Cardiac fibroblast (primary cell): ENCODE results near the gene BRMS1L.
A peak's percentile ranks its signal among the peaks of the same experiment; 100 is the strongest.

ENCODE experiments used
- DNase-seq, 2 donors: peaks; one replicate each; pipeline versions ENCODE4 v3.0.0 to v3.0.0-alpha.2; 2010; ENCODE audit warnings: low read depth in 2 of 2
- H3K4me3 ChIP-seq, 2 donors: replicated peaks in 1 of 2; 1 replicate in 1 of 2; 2 replicates in 1 of 2; pipeline ENCODE4 v1.5.1; 2011; ENCODE audit warnings: low read depth in 2 of 2, low read length in 2 of 2, mild to moderate bottlenecking in 2 of 2, moderate library complexity in 1 of 2
- TF ChIP-seq, protein P1 (sequence below): IDR thresholded peaks from one replicate; pipeline ENCODE4 v1.5.1; 2011; ENCODE audit warnings: low read depth, mild to moderate bottlenecking, low read length, inconsistent platforms

Gene BRMS1L

GRCh38 chr14:35797796-35798195, 28.3 kb upstream of the BRMS1L start:
- no peak for DNase-seq

GRCh38 chr14:35806006-35806907, 19.9 kb upstream of the BRMS1L start:
- H3K4me3 ChIP-seq, result no peak overlapping the region
- TF ChIP-seq, protein P1, sequence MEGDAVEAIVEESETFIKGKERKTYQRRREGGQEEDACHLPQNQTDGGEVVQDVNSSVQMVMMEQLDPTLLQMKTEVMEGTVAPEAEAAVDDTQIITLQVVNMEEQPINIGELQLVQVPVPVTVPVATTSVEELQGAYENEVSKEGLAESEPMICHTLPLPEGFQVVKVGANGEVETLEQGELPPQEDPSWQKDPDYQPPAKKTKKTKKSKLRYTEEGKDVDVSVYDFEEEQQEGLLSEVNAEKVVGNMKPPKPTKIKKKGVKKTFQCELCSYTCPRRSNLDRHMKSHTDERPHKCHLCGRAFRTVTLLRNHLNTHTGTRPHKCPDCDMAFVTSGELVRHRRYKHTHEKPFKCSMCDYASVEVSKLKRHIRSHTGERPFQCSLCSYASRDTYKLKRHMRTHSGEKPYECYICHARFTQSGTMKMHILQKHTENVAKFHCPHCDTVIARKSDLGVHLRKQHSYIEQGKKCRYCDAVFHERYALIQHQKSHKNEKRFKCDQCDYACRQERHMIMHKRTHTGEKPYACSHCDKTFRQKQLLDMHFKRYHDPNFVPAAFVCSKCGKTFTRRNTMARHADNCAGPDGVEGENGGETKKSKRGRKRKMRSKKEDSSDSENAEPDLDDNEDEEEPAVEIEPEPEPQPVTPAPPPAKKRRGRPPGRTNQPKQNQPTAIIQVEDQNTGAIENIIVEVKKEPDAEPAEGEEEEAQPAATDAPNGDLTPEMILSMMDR, result no peak
- DNase-seq, result no peak

More at GRCh38 chr14:35797796-35798195, 28.3 kb upstream of the BRMS1L start:
- TF ChIP-seq, protein P1, result no peak
- H3K4me3 ChIP-seq, result no peak overlapping the region

- peak in 1 of 2 donors; percentile 6 for DNase-seq
- H3K4me3 ChIP-seq, result peak overlapping the region in 1 of 2 donors; percentile 84
- TF ChIP-seq, protein P1, result no peak
Observed at GRCh38 chr14:35807131-35807961, 18.8 kb upstream of the BRMS1L start.

DNA sequence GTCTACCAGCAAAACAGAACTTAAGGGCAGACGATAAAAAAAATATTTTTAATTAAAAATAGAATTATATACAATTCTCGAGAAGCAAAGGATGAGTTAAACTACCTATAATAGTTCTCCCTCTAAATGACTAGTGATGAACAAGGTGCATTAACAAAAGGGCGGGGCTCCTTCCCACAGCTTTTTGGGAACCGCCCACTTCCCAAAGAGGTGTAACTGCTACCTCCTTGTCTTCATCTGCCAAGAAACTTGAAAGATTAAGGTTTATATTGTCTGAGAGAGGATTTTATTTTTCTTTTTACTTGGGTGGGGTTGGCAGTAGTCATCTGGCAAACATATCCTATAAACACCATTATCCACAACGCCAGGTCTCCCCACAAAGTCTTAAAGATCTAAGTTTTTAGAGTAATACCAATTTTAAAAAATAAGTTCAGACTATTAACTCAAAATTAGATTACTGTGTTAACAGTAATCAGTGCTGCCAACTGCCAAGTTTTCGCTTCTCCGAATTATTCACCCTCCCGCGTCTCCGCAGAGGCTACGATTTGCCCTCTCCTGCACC, 18.0 kb upstream of the BRMS1L start:
- DNase-seq, result peak in 1 of 2 donors; percentile 6
- peak overlapping the region; percentile 72 to 84 for H3K4me3 ChIP-seq
- TF ChIP-seq, protein P1, result no peak

GRCh38 chr14:35808638-35809563, 17.2 kb upstream of the BRMS1L start, which contains the start of gene RALGAPA1:
RALGAPA1 (minus strand) TSS chr14:35809295; CDS start chr14:35808835, 460 bp downstream.
- H3K4me3 ChIP-seq, result peak within 1 kb of the TSS; percentile 72 to 84
- DNase-seq, result peak; percentile 99
- TF ChIP-seq, protein P1, result peak; percentile 44

GRCh38 chr14:35809597-35809996, 16.5 kb upstream of the BRMS1L start:
- DNase-seq, result no peak
- H3K4me3 ChIP-seq, result peak overlapping the region in 1 of 2 donors; percentile 72
- TF ChIP-seq, protein P1, result no peak
